Measurements from ENCODE around the gene TSNAXIP1.

Gene TSNAXIP1

DNA sequence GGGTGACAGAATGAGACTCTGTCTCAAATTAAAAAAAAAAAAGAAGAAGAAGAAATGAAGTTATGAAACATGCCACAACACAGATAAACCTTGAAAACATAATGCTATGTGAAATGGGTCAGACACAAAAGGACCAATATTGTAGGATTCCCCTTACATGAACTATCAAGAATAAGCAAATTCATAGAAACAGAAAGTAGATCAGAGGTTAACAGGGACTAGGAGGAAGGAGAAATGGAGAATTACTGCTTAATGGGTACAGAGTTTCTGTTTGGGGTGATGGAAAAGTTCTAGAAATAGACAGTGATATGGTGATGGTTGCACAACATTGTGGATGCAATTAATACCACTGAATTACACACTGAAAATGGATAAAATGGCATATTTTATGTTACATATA, 16.6 kb upstream of the TSNAXIP1 start:
- Histone ChIP-seq H3K27me3 (ENCODE audit: control insufficient read depth, insufficient read depth, low read length) (no peaks in the 10 kb centered on the region), H3K4me3 (ENCODE audit: low read length) (no peak overlapping the region), H3K36me3 (ENCODE audit: control insufficient read depth, insufficient read depth, low read length) (no peaks in the 10 kb centered on the region), H3K9ac (ENCODE audit: low read length) (no peak overlapping the region), H3K9me3 (ENCODE audit: control insufficient read depth, low read length) (no peaks in the 10 kb centered on the region), H3K4me1 (ENCODE audit: control insufficient read depth, insufficient read depth, low read length) (no peaks in the 10 kb centered on the region)

- H3K4me1 ChIP-seq (ENCODE audit: control insufficient read depth, insufficient read depth, low read length), result peaks cover 5% of the 10 kb centered on the region
Measured at GRCh38 chr16:67796099-67796718, 10.5 kb upstream of the TSNAXIP1 start.

DNA sequence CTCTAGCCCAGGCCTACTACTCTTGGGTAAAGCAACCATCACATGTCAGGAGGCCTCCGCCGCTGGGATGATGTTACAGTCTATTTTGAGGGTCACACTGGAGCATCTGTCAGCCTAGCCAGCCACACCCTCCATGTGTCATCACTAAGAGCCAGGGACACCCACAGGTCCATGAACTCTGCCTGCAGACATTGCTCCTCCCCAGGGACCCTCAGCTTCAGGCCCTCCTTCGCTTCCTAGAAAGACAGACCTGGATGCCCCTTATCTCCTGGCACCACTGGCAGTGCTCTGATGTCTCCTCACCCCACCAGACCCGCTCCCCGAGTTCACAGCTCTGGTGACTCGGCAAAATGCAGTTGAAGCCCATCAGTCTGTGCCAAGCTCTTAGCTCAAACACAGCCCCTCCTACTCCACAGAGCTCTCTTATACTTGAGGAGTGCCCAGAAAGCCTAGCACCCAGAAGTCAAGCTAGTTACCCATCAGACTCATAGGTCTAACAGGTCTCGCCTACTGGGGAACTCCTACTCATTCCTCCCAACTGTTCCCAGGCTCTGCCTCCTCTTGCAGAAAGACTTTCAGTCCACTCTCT, 6.3 kb upstream of the TSNAXIP1 start:
- Histone ChIP-seq H3K4me3 (ENCODE audit: low read length) (no peak overlapping the region), H3K36me3 (ENCODE audit: control insufficient read depth, insufficient read depth, low read length) (no peaks in the 10 kb centered on the region), H3K27me3 (ENCODE audit: control insufficient read depth, insufficient read depth, low read length) (no peaks in the 10 kb centered on the region), H3K9ac (ENCODE audit: low read length) (no peak overlapping the region), H3K4me1 (ENCODE audit: control insufficient read depth, insufficient read depth, low read length) (peaks cover 13% of the 10 kb centered on the region), H3K9me3 (ENCODE audit: control insufficient read depth, low read length) (no peaks in the 10 kb centered on the region)

More at GRCh38 chr16:67796099-67796718, 10.5 kb upstream of the TSNAXIP1 start:
- Histone ChIP-seq H3K4me3 (ENCODE audit: low read length) (no peak overlapping the region), H3K36me3 (ENCODE audit: control insufficient read depth, insufficient read depth, low read length) (no peaks in the 10 kb centered on the region), H3K9me3 (ENCODE audit: control insufficient read depth, low read length) (no peaks in the 10 kb centered on the region), H3K9ac (ENCODE audit: low read length) (no peak overlapping the region), H3K27me3 (ENCODE audit: control insufficient read depth, insufficient read depth, low read length) (no peaks in the 10 kb centered on the region)

GRCh38 chr16:67801241-67801640, 5.4 kb upstream of the TSNAXIP1 start:
- Histone ChIP-seq H3K27me3 (ENCODE audit: control insufficient read depth, insufficient read depth, low read length) (no peaks in the 10 kb centered on the region), H3K36me3 (ENCODE audit: control insufficient read depth, insufficient read depth, low read length) (no peaks in the 10 kb centered on the region), H3K4me1 (ENCODE audit: control insufficient read depth, insufficient read depth, low read length) (peaks cover 18% of the 10 kb centered on the region), H3K9ac (ENCODE audit: low read length) (no peak overlapping the region), H3K9me3 (ENCODE audit: control insufficient read depth, low read length) (no peaks in the 10 kb centered on the region), H3K4me3 (ENCODE audit: low read length) (no peak overlapping the region)

GRCh38 chr16:67801883-67802282, 4.8 kb upstream of the TSNAXIP1 start:
- Histone ChIP-seq H3K4me3 (ENCODE audit: low read length) (no peak overlapping the region), H3K9ac (ENCODE audit: low read length) (no peak overlapping the region), H3K4me1 (ENCODE audit: control insufficient read depth, insufficient read depth, low read length) (peaks cover 18% of the 10 kb centered on the region), H3K9me3 (ENCODE audit: control insufficient read depth, low read length) (no peaks in the 10 kb centered on the region), H3K27me3 (ENCODE audit: control insufficient read depth, insufficient read depth, low read length) (no peaks in the 10 kb centered on the region), H3K36me3 (ENCODE audit: control insufficient read depth, insufficient read depth, low read length) (no peaks in the 10 kb centered on the region)

DNA sequence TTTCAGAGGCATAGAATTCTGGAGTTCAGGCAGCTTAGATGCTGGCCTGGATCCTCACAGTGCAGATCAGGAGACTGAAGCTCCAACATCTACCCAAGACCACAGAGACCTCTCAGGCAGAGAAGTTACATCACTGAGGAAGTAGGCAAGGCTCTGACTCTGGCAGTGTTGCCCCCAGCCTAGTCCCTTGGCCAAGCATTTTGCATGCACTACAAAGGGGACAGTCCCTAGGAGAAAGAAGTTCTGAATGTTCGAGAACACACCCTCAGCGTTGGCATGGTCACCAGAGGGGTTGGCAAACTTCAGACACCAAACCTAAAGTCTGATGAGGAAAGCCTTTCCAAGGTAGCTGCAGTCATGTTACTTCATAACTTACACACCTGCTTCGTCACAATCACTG, 2.8 kb upstream of the TSNAXIP1 start:
- H3K4me1 ChIP-seq (ENCODE audit: control insufficient read depth, insufficient read depth, low read length), result peaks cover 24% of the 10 kb centered on the region
- H3K36me3 ChIP-seq (ENCODE audit: control insufficient read depth, insufficient read depth, low read length), result no peaks in the 10 kb centered on the region

GRCh38 chr16:67804853-67805542, 1.7 kb upstream of the TSNAXIP1 start:
- Histone ChIP-seq H3K9ac (ENCODE audit: low read length) (peak overlapping the region; percentile 95), H3K36me3 (ENCODE audit: control insufficient read depth, insufficient read depth, low read length) (no peaks in the 10 kb centered on the region), H3K9me3 (ENCODE audit: control insufficient read depth, low read length) (no peaks in the 10 kb centered on the region), H3K4me3 (ENCODE audit: low read length) (peak overlapping the region; percentile 97), H3K27me3 (ENCODE audit: control insufficient read depth, insufficient read depth, low read length) (no peaks in the 10 kb centered on the region), H3K4me1 (ENCODE audit: control insufficient read depth, insufficient read depth, low read length) (peaks cover 24% of the 10 kb centered on the region)

More for the DNA sequence above, 2.8 kb upstream of the TSNAXIP1 start:
- H3K4me3 ChIP-seq (ENCODE audit: low read length), result no peak overlapping the region
- no peaks in the 10 kb centered on the region for H3K9me3 ChIP-seq (ENCODE audit: control insufficient read depth, low read length)
- H3K27me3 ChIP-seq (ENCODE audit: control insufficient read depth, insufficient read depth, low read length), result no peaks in the 10 kb centered on the region
- no peak overlapping the region for H3K9ac ChIP-seq (ENCODE audit: low read length)

DNA sequence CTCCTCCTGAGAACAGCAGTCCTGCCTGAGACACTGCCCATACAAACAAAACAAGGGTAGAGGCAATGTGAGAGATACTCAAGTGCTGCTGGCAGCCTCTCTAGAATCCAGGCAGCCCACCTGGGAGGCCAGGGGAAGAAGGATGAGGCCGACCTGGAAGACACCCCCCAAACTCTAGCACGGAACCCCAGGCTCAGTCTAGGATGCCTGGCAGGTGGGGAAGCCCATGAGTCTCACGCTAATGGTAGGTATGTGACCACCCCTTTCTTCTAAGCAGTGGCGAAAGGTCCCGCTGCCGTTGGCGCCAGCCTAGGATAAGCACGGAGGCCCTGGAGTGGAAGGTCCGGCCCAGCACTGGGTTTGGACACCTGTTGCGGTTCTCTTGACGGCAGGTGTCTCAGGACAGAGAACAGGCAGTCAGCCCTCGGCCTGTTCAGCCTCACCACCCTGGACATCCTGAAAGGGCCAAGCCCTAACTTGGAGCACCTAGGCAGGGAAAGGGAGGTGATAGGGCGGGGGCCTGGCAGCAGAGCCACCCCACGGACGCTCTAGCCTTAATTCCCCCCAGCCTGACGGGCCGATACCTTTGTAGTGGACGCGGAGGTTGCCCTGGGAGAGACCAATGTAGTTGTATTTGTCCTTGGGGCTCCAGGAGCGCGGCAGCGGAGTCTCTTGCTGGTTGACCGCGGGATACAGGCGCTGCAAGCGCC, 816 bp upstream of the TSNAXIP1 start:
- Histone ChIP-seq H3K4me3 (ENCODE audit: low read length) (peak overlapping the region; percentile 97), H3K9ac (ENCODE audit: low read length) (peak overlapping the region; percentile 95), H3K4me1 (ENCODE audit: control insufficient read depth, insufficient read depth, low read length) (peaks cover 19% of the 10 kb centered on the region), H3K36me3 (ENCODE audit: control insufficient read depth, insufficient read depth, low read length) (no peaks in the 10 kb centered on the region), H3K27me3 (ENCODE audit: control insufficient read depth, insufficient read depth, low read length) (no peaks in the 10 kb centered on the region), H3K9me3 (ENCODE audit: control insufficient read depth, low read length) (no peaks in the 10 kb centered on the region)

DNA sequence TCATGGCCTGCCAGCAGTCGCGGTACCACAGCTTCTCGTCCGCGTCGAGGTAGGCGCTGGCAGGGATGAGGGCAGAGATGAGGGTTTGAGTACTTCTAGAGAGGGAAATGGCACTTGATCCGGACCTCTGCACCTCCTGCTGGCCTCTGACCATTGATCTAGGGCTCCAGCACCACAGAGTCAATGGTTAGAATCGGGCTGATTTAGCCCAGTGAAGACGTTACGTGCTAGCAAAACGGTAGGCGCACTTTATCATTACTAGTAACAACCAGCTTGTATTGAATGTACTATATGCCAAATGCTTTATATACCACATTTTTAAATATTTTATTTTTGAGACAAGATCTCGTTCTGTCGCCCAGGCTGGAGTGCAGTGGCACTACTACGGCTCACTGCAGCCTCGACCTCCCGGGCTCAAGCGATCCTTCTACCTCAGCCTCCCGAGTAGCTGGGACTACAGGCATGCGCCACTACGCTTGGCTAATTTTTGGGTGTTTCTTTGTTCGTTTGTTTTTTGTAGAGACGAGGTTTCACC, 526 bp downstream of the TSNAXIP1 start:
- H3K9ac ChIP-seq (ENCODE audit: low read length), result peak overlapping the region; percentile 95
- H3K9me3 ChIP-seq (ENCODE audit: control insufficient read depth, low read length), result no peaks in the 10 kb centered on the region
- H3K4me3 ChIP-seq (ENCODE audit: low read length), result peak overlapping the region; percentile 97
- H3K4me1 ChIP-seq (ENCODE audit: control insufficient read depth, insufficient read depth, low read length), result peaks cover 19% of the 10 kb centered on the region
- H3K27me3 ChIP-seq (ENCODE audit: control insufficient read depth, insufficient read depth, low read length), result no peaks in the 10 kb centered on the region
- no peaks in the 10 kb centered on the region for H3K36me3 ChIP-seq (ENCODE audit: control insufficient read depth, insufficient read depth, low read length)

- H3K27me3 ChIP-seq (ENCODE audit: control insufficient read depth, insufficient read depth, low read length), result no peaks in the 10 kb centered on the region
- H3K9ac ChIP-seq (ENCODE audit: low read length), result no peak overlapping the region
- H3K9me3 ChIP-seq (ENCODE audit: control insufficient read depth, low read length), result no peaks in the 10 kb centered on the region
Measured at GRCh38 chr16:67811899-67812298, 5.2 kb downstream of the TSNAXIP1 start.

DNA sequence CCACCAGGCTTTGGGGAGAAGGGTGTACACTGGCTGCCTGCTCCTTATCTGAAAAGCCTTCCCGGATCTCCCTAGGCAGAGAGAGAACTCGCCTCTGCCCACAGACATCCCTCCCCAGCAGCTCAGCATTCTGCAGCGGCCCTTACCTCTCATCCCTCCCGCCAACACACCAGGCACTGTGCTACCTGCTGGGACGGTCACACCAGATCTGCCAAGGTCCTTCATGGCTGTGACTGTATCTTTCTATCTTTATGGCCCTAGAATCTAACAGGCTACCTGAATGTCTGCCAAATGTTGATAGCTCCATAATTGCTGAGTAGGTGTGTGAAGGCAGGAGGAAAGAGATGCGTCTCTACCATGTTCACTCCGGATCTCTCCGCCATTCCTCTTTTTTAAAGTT, 7.9 kb downstream of the TSNAXIP1 start:
- Histone ChIP-seq H3K9me3 (ENCODE audit: control insufficient read depth, low read length) (no peaks in the 10 kb centered on the region), H3K36me3 (ENCODE audit: control insufficient read depth, insufficient read depth, low read length) (no peaks in the 10 kb centered on the region), H3K27me3 (ENCODE audit: control insufficient read depth, insufficient read depth, low read length) (no peaks in the 10 kb centered on the region), H3K4me1 (ENCODE audit: control insufficient read depth, insufficient read depth, low read length) (no peaks in the 10 kb centered on the region), H3K9ac (ENCODE audit: low read length) (no peak overlapping the region), H3K4me3 (ENCODE audit: low read length) (no peak overlapping the region)

More at GRCh38 chr16:67811899-67812298, 5.2 kb downstream of the TSNAXIP1 start:
- Histone ChIP-seq H3K4me1 (ENCODE audit: control insufficient read depth, insufficient read depth, low read length) (peaks cover 6% of the 10 kb centered on the region), H3K4me3 (ENCODE audit: low read length) (no peak overlapping the region), H3K36me3 (ENCODE audit: control insufficient read depth, insufficient read depth, low read length) (no peaks in the 10 kb centered on the region)

Data from mucosa of stomach (tissue), 1 donor.